Liver (tissue), 9 donors: ENCODE data around the gene WDR20. TPM values are rescaled to one million over a fixed set of nuclear protein-coding genes. Genes with fewer than 3 reads are reported as not detected.

Source experiments
- DNase-seq: peaks from one replicate; pipeline ENCODE4 v3.0.0-alpha.2; 2017; ENCODE audit warnings: low spot score
- H3K27ac ChIP-seq, 2 donors: one replicate each; pipeline ENCODE4 v1.7.0; 2013; ENCODE audit warnings: inconsistent platforms in 2 of 2, low read length in 2 of 2, control low read depth in 1 of 2, low read depth in 1 of 2, mild to moderate bottlenecking in 1 of 2
- H3K27me3 ChIP-seq, 4 donors: one replicate each; pipeline versions ENCODE4 v1.6.1 to v1.7.0; 2013; ENCODE audit warnings: low read length in 3 of 4, inconsistent platforms in 1 of 4, mild to moderate bottlenecking in 1 of 4, moderate library complexity in 1 of 4; ENCODE audit not compliant: control insufficient read depth in 4 of 4, insufficient read depth in 4 of 4
- H3K36me3 ChIP-seq, 4 donors: one replicate each; pipeline versions ENCODE4 v1.6.1 to v1.7.0; 2013; ENCODE audit warnings: low read length in 3 of 4, mild to moderate bottlenecking in 3 of 4, low read depth in 1 of 4, moderate library complexity in 1 of 4; ENCODE audit not compliant: control insufficient read depth in 4 of 4, insufficient read depth in 3 of 4
- H3K4me1 ChIP-seq, 4 donors: one replicate each; pipeline versions ENCODE4 v1.6.1 to v1.7.0; 2013; ENCODE audit warnings: low read length in 3 of 4, mild to moderate bottlenecking in 3 of 4, moderate library complexity in 1 of 4; ENCODE audit not compliant: control insufficient read depth in 4 of 4, insufficient read depth in 4 of 4
- H3K4me3 ChIP-seq, 3 donors: one replicate each; pipeline versions ENCODE4 v1.6.1 to v1.7.0; 2013; ENCODE audit warnings: low read length in 3 of 3, control low read depth in 1 of 3, low read depth in 1 of 3, mild to moderate bottlenecking in 1 of 3
- H3K9ac ChIP-seq, 2 donors: one replicate each; pipeline ENCODE4 v1.7.0; 2013; ENCODE audit warnings: low read length in 2 of 2, mild to moderate bottlenecking in 2 of 2, moderate library complexity in 2 of 2, control low read depth in 1 of 2, low read depth in 1 of 2
- H3K9me3 ChIP-seq, 4 donors: one replicate each; pipeline versions ENCODE4 v1.6.1 to v1.7.0; 2013; ENCODE audit warnings: low read length in 3 of 4; ENCODE audit not compliant: control insufficient read depth in 4 of 4
- EGR1 ChIP-seq, 2 donors: IDR thresholded peaks; 2 replicates each; pipeline ENCODE4 v1.6.1; 2016 to 2018; ENCODE audit warnings: antibody characterized with exemption in 2 of 2, low read depth in 2 of 2
- FOXA1 ChIP-seq: IDR thresholded peaks from 2 replicates; pipeline ENCODE4 v1.6.1; 2016; ENCODE audit warnings: antibody characterized with exemption
- FOXA2 ChIP-seq: IDR thresholded peaks from 2 replicates; pipeline ENCODE4 v1.6.1; 2016; ENCODE audit warnings: antibody characterized with exemption
- GABPA ChIP-seq, 2 donors: IDR thresholded peaks in 1 of 2; conservative IDR thresholded peaks in 1 of 2; 2 replicates each; pipeline ENCODE4 v1.6.1; 2016; ENCODE audit warnings: antibody characterized with exemption in 2 of 2, mild to moderate bottlenecking in 1 of 2, moderate library complexity in 1 of 2
- HNF4A ChIP-seq, 2 donors: conservative IDR thresholded peaks; 2 replicates each; pipeline ENCODE4 v1.6.1; 2016; ENCODE audit warnings: antibody characterized with exemption in 2 of 2, mild to moderate bottlenecking in 2 of 2
- HNF4G ChIP-seq: IDR thresholded peaks from 2 replicates; pipeline ENCODE4 v1.6.1; 2016; ENCODE audit warnings: antibody characterized with exemption
- JUND ChIP-seq, 2 donors: IDR thresholded peaks; 2 replicates each; pipeline ENCODE4 v1.6.1; 2016; ENCODE audit warnings: antibody characterized with exemption in 2 of 2
- RAD21 ChIP-seq, 2 donors: IDR thresholded peaks; 2 replicates each; pipeline ENCODE4 v1.6.1; 2016; ENCODE audit warnings: antibody characterized with exemption in 2 of 2, mild to moderate bottlenecking in 2 of 2
- RXRA ChIP-seq, 2 donors: IDR thresholded peaks; 2 replicates each; pipeline ENCODE4 v1.6.1; 2017 to 2018; ENCODE audit warnings: antibody characterized with exemption in 2 of 2, mild to moderate bottlenecking in 1 of 2
- SP1 ChIP-seq: IDR thresholded peaks from 2 replicates; pipeline ENCODE4 v1.6.1; 2018; ENCODE audit warnings: antibody characterized with exemption, mild to moderate bottlenecking
- TAF1 ChIP-seq: conservative IDR thresholded peaks from 2 replicates; pipeline ENCODE4 v1.6.1; 2016; ENCODE audit warnings: antibody characterized with exemption, mild to moderate bottlenecking
- YY1 ChIP-seq: IDR thresholded peaks from 2 replicates; pipeline ENCODE4 v1.6.1; 2016; ENCODE audit warnings: antibody characterized with exemption, mild to moderate bottlenecking
- polyA plus RNA-seq, 2 donors: library from polyadenylated mRNA; stranded (reverse) in 1 of 2; unstranded in 1 of 2; fragments of 200-250 nt in 1 of 2; fragments of >200 nt in 1 of 2; fragmentation: Nextera tagmentation in 1 of 2; extraction: Ambion mirVana in 1 of 2; gene quantifications; one replicate each; pipeline versions ENCODE4 v1.2.1 to v1.2.3, GENCODE V29; 2013 to 2015
- total RNA-seq, 2 donors: library from RNA; depleted of rRNA; stranded (reverse); fragments of >200 nt; gene quantifications; one replicate each; pipeline ENCODE4 v1.2.3, GENCODE V29; 2014
- TF ChIP-seq, protein P1 (sequence below): IDR thresholded peaks from 2 replicates; pipeline ENCODE4 v1.6.1; 2016; ENCODE audit warnings: antibody characterized with exemption
- TF ChIP-seq, protein P2 (sequence below): IDR thresholded peaks from 2 replicates; pipeline ENCODE4 v1.6.1; 2016; ENCODE audit warnings: antibody characterized with exemption, mild to moderate bottlenecking
- TF ChIP-seq, protein P3 (sequence below): fragments of 150-350 bp; IDR thresholded peaks from 2 replicates; pipeline ENCODE4 v1.5.1; 2017; ENCODE audit warnings: improper control_type of control experiment, low read depth, low read length; ENCODE audit not compliant: missing input control
- TF ChIP-seq, protein P4 (sequence below): IDR thresholded peaks from 2 replicates; pipeline ENCODE4 v1.6.1; 2016; ENCODE audit warnings: antibody characterized with exemption
- donor health status: healthy.
- donor health status: healthy.
- donor health status: healthy.
- donor health status: healthy.
- donor health status: healthy.

WDR20 gene
- total and polyA plus RNA-seq, 4 donors, result 6.5 to 18.5 (median 11.0) TPM

DNA sequence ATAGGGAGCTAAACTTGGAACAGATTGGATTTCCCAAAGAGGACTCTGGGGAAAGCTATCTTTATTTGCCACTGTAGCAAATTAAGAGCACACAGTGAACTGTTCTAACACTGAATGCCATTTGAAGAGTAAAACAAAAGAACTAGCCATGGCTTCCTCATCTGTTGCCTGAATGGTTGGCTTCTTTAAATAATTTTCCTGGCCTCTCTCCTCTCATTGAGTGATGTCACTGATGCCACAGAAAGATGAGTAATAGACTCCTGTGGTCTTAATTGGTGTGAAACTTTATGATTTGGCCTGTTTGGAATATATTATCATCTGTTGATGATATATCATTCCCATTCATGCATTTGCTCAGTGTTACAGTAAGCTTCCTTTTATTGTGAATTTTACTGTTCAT, 42.5 kb downstream of the WDR20 start:
- no peaks in the 10 kb centered on the region for H3K9me3 ChIP-seq
- H3K4me3 ChIP-seq, result no peak overlapping the region
- H3K4me1 ChIP-seq, result peaks cover 0 to 7% (median under 1%) of the 10 kb centered on the region in 4 donors
- no peak overlapping the region for H3K9ac ChIP-seq
- TF ChIP-seq FOXA1, result no peak
- no peak for TF ChIP-seq RAD21 (IDR thresholded peaks at IDR 0.05)
- TF ChIP-seq HNF4A (conservative IDR thresholded peaks at IDR 0.05), result no peak
- no peak for TF ChIP-seq SP1
- no peak for TF ChIP-seq YY1
- TF ChIP-seq, protein P1, sequence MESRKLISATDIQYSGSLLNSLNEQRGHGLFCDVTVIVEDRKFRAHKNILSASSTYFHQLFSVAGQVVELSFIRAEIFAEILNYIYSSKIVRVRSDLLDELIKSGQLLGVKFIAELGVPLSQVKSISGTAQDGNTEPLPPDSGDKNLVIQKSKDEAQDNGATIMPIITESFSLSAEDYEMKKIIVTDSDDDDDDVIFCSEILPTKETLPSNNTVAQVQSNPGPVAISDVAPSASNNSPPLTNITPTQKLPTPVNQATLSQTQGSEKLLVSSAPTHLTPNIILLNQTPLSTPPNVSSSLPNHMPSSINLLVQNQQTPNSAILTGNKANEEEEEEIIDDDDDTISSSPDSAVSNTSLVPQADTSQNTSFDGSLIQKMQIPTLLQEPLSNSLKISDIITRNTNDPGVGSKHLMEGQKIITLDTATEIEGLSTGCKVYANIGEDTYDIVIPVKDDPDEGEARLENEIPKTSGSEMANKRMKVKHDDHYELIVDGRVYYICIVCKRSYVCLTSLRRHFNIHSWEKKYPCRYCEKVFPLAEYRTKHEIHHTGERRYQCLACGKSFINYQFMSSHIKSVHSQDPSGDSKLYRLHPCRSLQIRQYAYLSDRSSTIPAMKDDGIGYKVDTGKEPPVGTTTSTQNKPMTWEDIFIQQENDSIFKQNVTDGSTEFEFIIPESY, result no peak
- TF ChIP-seq, protein P2, sequence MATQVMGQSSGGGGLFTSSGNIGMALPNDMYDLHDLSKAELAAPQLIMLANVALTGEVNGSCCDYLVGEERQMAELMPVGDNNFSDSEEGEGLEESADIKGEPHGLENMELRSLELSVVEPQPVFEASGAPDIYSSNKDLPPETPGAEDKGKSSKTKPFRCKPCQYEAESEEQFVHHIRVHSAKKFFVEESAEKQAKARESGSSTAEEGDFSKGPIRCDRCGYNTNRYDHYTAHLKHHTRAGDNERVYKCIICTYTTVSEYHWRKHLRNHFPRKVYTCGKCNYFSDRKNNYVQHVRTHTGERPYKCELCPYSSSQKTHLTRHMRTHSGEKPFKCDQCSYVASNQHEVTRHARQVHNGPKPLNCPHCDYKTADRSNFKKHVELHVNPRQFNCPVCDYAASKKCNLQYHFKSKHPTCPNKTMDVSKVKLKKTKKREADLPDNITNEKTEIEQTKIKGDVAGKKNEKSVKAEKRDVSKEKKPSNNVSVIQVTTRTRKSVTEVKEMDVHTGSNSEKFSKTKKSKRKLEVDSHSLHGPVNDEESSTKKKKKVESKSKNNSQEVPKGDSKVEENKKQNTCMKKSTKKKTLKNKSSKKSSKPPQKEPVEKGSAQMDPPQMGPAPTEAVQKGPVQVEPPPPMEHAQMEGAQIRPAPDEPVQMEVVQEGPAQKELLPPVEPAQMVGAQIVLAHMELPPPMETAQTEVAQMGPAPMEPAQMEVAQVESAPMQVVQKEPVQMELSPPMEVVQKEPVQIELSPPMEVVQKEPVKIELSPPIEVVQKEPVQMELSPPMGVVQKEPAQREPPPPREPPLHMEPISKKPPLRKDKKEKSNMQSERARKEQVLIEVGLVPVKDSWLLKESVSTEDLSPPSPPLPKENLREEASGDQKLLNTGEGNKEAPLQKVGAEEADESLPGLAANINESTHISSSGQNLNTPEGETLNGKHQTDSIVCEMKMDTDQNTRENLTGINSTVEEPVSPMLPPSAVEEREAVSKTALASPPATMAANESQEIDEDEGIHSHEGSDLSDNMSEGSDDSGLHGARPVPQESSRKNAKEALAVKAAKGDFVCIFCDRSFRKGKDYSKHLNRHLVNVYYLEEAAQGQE, result no peak
- TF ChIP-seq JUND (IDR thresholded peaks at IDR 0.05), result no peak
- TF ChIP-seq HNF4G, result no peak
- TF ChIP-seq TAF1, result no peak
- TF ChIP-seq, protein P3, sequence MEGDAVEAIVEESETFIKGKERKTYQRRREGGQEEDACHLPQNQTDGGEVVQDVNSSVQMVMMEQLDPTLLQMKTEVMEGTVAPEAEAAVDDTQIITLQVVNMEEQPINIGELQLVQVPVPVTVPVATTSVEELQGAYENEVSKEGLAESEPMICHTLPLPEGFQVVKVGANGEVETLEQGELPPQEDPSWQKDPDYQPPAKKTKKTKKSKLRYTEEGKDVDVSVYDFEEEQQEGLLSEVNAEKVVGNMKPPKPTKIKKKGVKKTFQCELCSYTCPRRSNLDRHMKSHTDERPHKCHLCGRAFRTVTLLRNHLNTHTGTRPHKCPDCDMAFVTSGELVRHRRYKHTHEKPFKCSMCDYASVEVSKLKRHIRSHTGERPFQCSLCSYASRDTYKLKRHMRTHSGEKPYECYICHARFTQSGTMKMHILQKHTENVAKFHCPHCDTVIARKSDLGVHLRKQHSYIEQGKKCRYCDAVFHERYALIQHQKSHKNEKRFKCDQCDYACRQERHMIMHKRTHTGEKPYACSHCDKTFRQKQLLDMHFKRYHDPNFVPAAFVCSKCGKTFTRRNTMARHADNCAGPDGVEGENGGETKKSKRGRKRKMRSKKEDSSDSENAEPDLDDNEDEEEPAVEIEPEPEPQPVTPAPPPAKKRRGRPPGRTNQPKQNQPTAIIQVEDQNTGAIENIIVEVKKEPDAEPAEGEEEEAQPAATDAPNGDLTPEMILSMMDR, result no peak
- TF ChIP-seq, protein P4, sequence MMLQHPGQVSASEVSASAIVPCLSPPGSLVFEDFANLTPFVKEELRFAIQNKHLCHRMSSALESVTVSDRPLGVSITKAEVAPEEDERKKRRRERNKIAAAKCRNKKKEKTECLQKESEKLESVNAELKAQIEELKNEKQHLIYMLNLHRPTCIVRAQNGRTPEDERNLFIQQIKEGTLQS, result no peak
- TF ChIP-seq GABPA (IDR thresholded peaks at IDR 0.05 in 1 of 2, conservative IDR thresholded peaks at IDR 0.05 in 1 of 2), result no peak
- no peak for TF ChIP-seq FOXA2
- TF ChIP-seq RXRA (IDR thresholded peaks at IDR 0.05), result no peak
- no peak for TF ChIP-seq EGR1 (IDR thresholded peaks at IDR 0.05; ENCODE audit: low read depth in 2 of 2)
- no peaks in the 10 kb centered on the region for H3K27me3 ChIP-seq
- no peak overlapping the region for H3K27ac ChIP-seq
- H3K36me3 ChIP-seq, result no peaks in the 10 kb centered on the region
- DNase-seq, result no peak
